RWPE1 (cell line): ENCODE measurements around the gene PLA2G4E.

ENCODE experiments used
- CTCF ChIA-PET: fragments of 350-600 bp; sonication (Branson Sonifier 250); formaldehyde crosslinking; extraction: SDS; loops from one replicate; lab custom pipeline; 2021; lab: Yijun Ruan, JAX
- POLR2A ChIA-PET: fragments of 400-600 bp; formaldehyde crosslinking; extraction: SDS; loops from one replicate; lab custom pipeline; 2020; ENCODE audit warnings: antibody characterized with exemption; ENCODE audit not compliant: low non-redundant PET; lab: Yijun Ruan, JAX
- DNase-seq: peaks from one replicate; pipeline ENCODE4 v3.0.0; 2012; ENCODE audit warnings: low spot score
- H3K27ac ChIP-seq: fragments of 450-650 bp; 2 replicates; pipeline ENCODE4 v1.5.1; 2017
- TF ChIP-seq, protein P1 (sequence below): fragments of 450-650 bp; conservative IDR thresholded peaks from 2 replicates; pipeline ENCODE4 v1.5.1; 2017; ENCODE audit warnings: low read depth, mild to moderate bottlenecking

The PLA2G4E gene

DNA sequence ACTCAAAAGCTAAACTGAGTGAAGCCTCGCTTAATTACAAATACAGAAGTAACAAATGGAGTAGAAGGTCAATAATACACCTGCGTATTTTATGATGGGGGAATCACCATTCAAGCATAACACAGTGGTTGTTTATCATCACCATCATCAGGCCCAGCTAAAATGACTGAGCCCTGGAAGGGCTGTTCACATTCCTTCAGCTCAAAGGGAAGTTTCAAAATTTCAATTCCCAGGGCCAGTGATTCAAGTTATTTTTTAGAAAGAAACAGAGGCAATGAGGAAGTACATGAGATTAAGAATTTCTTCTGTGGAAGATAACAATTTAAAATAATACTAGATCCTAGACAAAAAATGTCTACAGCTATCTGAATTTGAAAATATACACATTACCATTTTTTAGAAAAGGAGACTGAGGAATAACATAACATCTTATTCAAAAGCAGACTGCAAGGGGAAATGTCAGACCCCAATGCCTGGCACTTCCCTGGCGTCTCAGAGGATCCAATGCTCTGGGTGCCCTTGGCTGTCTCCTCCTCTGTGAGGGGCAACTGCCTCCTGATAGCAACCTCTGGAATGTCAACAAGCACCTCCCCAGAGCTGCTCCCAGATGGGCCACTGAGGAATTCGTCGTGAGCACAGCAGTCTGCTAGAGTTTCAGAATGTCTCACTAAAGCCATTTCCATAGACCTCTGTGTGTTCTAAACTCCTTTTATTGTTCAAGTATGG is 71.3 kb downstream of the PLA2G4E start:
- no peak for DNase-seq

DNA sequence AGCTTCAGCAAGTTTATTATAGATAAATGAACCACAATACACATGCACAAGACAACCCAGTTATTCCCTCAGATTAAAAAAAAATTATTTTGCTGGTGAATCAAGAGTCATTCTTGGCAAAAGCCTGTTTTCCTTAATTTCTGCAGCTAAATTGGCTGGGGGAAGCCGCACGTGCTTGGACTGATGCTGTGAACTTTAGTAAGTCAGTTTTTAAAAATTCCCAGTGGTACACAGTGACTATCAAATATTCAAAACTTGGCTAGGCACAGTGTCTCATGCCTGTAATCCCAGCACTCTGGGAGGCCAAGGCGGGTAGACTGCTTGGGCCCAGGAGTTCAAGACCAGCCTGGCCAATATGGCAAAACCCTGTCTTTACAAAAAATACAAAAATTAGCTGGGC is 72.4 kb downstream of the PLA2G4E start:
- DNase-seq: no peak
- H3K27ac ChIP-seq: peak overlapping the region; percentile 64; the same call in 1 of the 2 replicates
- ChIA-PET CTCF (no interaction called here), POLR2A (no interaction called here)
- TF ChIP-seq, protein P1, sequence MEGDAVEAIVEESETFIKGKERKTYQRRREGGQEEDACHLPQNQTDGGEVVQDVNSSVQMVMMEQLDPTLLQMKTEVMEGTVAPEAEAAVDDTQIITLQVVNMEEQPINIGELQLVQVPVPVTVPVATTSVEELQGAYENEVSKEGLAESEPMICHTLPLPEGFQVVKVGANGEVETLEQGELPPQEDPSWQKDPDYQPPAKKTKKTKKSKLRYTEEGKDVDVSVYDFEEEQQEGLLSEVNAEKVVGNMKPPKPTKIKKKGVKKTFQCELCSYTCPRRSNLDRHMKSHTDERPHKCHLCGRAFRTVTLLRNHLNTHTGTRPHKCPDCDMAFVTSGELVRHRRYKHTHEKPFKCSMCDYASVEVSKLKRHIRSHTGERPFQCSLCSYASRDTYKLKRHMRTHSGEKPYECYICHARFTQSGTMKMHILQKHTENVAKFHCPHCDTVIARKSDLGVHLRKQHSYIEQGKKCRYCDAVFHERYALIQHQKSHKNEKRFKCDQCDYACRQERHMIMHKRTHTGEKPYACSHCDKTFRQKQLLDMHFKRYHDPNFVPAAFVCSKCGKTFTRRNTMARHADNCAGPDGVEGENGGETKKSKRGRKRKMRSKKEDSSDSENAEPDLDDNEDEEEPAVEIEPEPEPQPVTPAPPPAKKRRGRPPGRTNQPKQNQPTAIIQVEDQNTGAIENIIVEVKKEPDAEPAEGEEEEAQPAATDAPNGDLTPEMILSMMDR: no peak

More for the DNA sequence above, 71.3 kb downstream of the PLA2G4E start:
- ChIA-PET POLR2A (no interaction called here), CTCF (no interaction called here)
- peak overlapping the region; percentile 26; the same call in 1 of the 2 replicates for H3K27ac ChIP-seq
- TF ChIP-seq, protein P1: no peak

DNA sequence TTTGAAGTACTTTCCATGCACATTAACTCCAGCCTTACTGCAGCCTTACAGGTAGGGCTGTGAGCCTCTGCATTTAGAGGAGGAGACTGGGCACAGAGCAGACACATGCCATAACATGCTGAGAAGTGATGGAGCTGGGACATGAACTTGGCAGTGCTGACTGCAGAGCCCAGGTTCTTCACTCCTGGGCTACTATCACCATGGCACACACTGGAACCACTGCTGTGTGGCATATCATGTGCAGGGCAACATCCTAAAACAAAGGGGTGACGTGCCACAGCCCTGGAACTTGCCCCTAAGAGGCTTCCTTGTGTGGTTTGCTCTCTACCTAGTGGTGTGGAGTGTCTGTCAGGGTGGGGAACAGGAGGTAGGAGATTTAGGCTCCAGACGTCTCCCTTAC is 73.9 kb downstream of the PLA2G4E start:
- no peak for DNase-seq
- POLR2A ChIA-PET: no interaction called here
- H3K27ac ChIP-seq: peak overlapping the region; percentile 95
- CTCF ChIA-PET: no interaction called here
- TF ChIP-seq, protein P1: no peak

DNA sequence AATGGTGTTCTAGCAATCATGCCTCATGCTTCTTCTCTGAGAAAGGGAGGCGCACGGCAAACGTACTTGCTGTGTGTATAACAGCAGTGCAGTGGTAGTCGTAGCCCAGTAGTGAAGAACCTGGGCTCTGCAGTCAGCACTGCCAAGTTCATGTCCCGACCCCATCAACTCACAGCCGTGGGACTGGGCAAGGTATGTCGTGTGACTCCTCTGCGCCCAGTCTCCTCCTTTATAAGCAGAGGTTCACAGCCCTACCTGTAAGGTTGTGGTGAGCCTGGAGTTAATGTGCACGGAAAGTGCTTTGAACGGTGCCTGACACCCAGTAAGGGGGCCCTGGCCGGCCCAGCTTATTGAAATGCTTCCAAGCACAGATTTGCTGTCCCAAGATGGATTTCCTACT is 75.1 kb downstream of the PLA2G4E start:
- TF ChIP-seq, protein P1: no peak
- DNase-seq: no peak
- ChIA-PET POLR2A (no interaction called here), CTCF (interaction anchor here (0.6 kb wide), 1 partner anchor 47 kb away, joined by 3 read pairs; no protein-coding TSS in a partner anchor)
- peak overlapping the region; percentile 95 for H3K27ac ChIP-seq

DNA sequence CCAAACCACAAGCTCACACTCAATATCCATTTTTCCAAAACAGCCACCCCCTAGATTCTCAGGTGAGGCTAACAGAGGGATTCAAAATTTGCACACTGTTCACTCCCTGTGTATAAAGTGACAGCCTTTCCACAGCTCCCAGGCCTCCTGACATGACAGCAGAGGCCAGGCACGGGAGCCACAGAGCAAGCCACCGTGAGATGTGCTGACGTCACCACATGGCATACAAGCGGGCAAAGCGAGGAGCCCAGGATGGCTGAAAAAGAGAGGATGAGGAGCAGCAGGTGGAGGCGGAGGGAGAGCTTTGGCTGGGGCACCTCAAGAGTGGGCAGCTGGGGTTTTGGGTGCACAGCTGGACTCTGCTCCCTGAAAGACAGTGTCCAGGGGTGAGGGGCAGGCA is 75.6 kb downstream of the PLA2G4E start:
- no peak for DNase-seq
- TF ChIP-seq, protein P1: no peak
- ChIA-PET CTCF (no interaction called here), POLR2A (no interaction called here)
- H3K27ac ChIP-seq: peak overlapping the region; percentile 95

DNA sequence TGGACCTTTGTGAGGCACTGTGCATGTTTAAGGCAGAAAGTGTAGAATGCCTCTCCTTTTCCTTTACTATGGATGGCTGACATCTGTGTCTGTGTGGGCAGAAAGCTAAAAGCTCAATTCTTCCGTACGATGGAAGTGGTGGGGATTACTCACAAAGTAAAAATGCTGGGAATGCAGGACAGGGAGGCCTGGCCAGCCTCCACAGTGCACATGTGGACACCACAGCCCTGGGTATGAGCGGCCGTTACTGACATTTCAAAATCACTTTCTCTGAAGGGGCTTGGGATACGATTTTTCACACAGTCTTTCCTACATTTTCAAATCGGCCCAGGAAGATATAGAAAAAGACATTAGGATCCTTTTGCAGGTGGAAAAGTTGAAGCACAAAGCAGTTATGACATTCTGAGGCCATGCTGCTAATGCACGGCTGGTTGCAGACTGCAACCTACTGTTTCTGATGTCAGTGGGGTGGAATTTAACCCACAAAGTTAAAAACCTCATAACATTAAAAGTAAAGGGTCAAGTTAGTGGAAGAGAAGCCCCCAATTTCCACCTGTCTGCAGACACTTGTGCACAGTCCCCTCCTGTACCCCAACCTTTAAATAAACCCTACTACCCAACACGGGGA is 76.4 kb downstream of the PLA2G4E start:
- POLR2A ChIA-PET: no interaction called here
- peak overlapping the region; percentile 95 for H3K27ac ChIP-seq
- peak; percentile 88 for DNase-seq
- TF ChIP-seq, protein P1: no peak
- CTCF ChIA-PET: interaction anchor here (0.7 kb wide), 2 partner anchors 16 to 1653 kb away, joined by 3 to 4 read pairs; no protein-coding TSS in a partner anchor
